Measurements from ENCODE around the gene TCF21. TPM values are rescaled to one million over a fixed set of nuclear protein-coding genes. Genes with fewer than 3 reads are reported as not detected.
"Not testable (repeated sequence)": the region's sequence is repeated elsewhere in the genome, so short reads cannot be mapped to it uniquely, and the experiment has no call there.

The TCF21 gene
- total RNA-seq, 1 donor from 2014 or later: 4.1 TPM

DNA sequence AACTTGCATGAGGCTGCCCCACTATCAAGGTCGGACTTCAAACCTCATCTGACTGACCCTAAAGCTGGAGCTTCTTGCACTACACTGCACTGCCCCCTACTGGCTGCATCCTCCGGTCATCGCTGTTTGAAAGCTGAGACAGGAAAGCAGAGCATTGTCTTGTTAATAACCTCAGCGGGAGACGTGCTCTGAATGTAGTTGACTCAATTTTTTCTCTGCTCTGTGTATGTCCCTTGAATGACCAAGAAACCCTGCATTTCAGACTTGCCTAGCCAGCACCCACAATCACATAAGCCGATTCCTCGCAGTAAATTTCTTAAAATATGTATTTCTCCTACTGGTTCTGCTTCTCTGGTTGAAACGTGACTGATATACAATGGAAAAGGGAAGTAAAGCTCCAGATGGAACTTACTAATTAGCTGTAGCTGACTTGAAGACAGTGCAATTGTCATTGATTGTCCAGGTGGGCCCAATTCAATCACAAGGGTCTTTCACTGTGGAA is 27.8 kb downstream of the TCF21 start:
- peak; percentile 94 for ATAC-seq (ENCODE audit: poor library complexity)
- intact Hi-C loops (cut with DNase I): no loop called here

DNA sequence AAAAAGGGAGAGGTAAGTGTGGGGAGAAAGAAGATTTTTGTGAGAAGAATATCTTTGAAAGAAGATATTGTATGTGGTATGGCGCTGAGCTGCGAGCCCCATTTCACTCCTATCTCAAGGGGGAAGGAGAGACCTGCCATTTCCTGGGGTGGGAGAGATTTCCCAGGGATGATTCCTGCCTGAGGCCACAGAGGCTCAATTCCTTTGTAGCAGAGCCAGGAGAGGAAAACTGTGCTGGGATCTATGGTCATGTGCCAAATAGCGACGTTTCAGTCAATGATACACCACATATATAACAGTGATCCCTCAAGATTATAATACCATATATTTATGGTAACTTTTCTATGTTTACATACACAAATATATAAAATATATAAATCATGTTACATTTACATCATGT is 28.9 kb downstream of the TCF21 start:
- intact Hi-C loops (cut with DNase I): loop anchor here (2.0 kb wide), 1 partner anchor 351 kb away; no protein-coding TSS in a partner anchor
- no peak for ATAC-seq (ENCODE audit: poor library complexity)
- no peak for DNase-seq

More for the DNA sequence above, 27.8 kb downstream of the TCF21 start:
- peak; percentile 93 for DNase-seq

DNA sequence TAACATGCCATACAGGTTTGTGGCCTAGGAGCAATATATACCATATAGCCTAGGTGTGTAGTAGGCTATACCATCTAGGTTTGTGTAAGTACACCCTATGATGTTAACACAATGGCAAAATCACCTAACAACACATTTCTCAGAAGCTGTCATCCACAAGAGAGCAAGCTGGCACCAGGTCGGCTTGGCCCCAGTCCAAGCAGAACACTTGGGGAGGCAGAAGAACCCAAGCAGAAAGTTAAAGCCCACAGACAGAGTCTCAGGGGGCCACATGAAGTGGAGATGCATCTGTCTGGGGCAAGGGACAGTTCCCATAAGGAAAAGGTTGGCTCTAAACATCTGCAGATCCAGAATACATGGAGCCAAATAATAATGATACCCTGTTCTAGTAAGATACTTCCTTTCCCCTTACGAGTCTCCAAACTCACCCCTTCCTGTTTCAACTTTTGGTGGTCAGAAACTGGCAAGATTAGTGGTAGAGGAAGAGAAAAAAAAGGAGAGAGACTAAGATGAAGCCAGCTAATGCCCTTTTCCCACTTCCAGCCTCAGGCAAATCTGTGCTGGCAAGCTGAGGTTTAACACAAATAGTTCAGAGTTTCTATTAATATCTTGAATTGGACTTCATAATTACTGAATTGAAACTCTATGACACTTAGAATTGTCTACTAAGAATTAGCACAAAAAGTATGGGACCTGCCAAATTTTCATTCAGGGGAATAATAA is 29.5 kb downstream of the TCF21 start:
- no peak for ATAC-seq (ENCODE audit: poor library complexity)
- DNase-seq: no peak
- intact Hi-C loops (cut with DNase I): loop anchor here (2.0 kb wide), 1 partner anchor 352 kb away; no protein-coding TSS in a partner anchor

DNA sequence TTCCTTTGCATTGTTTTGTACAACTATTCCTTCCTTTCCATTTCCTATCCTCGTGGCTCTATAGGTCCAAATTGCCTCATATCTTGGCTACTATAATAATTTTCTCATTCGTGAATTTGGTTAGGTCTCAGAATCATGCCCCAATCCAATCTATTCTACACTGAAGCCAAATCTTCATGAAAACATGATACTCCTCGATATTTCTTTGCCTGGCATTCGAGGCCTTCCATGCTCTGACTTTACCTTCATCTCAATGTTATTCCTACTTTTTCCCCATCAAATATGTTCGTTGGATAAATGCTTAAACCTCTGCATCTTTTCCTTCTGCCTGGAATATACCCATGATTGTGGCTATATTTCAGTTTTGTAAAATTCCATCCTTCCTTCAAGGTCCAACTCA is 30.4 kb downstream of the TCF21 start:
- no peak for DNase-seq
- ATAC-seq (ENCODE audit: poor library complexity): no peak
- intact Hi-C loops (cut with DNase I): loop anchor here (2.0 kb wide), 1 partner anchor 353 kb away; no protein-coding TSS in a partner anchor

DNA sequence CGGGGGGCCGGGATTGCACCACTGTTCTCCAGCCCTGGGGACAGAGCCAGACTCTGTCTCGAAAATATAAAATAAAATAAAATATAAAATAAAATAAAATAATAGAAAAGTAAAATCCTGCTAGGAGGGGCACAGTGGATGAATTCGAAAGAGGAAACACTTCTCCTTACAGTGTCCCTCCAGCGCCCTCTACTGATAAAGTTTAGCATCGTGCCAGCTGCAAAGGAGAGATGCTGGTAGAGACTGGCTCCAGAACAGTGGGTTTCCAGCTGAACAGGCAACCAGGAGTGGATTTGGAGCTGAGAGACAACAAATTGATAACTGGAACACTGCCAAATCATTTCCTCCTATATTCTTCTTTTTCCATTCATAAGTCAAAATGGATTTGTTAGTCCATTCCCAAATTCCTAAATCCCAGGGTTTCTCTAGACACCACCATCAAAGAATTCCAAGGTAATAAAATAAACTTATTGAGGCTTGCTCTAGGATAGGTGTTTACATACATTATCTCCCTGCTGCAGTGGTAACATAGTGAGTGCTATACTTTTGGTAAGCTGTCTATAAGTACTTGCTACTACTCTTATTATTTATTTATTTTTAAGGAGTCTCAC is 32.4 kb downstream of the TCF21 start:
- ATAC-seq (ENCODE audit: poor library complexity) (peak; percentile 73), DNase-seq (peak; percentile 86)
- intact Hi-C loops (cut with DNase I): loop anchor here (10.0 kb wide), 1 partner anchor 143 kb away; no protein-coding TSS in a partner anchor

DNA sequence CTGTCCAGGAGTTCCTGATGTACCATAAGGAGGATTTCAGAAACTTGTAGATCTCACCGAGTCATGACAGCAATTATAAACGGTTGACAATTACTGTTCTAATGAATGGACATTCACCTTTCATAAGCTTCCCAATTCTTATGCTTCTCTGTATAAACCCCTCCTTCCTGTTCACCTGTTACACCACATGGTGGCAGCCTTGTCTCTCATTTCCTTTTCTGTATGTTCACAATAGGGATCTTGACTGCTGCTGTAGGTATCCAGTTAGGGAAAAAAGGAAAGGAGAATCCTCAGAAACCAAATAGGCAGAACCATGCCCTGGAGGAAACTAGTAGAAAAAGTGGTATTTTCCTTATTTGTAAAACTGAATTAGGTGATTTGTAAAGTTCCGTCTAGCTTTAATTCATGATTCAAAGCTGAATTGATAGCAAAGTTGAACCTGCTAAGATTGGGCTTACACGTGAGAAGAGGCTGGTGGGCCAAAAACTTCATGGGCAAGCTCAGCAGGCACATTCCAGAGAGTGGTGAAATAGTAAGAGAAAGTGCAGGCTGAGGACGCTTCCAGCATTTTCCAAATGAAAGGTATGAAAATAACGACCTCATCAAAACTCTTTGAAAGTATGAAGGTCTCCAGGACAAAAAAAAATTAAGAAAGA is 35.2 kb downstream of the TCF21 start:
- intact Hi-C loops (cut with DNase I): loop anchor here (2.0 to 10.0 kb wide), 2 partner anchors 141 to 173 kb away; no protein-coding TSS in a partner anchor
- DNase-seq (no peak), ATAC-seq (ENCODE audit: poor library complexity) (peak; percentile 93)

DNA sequence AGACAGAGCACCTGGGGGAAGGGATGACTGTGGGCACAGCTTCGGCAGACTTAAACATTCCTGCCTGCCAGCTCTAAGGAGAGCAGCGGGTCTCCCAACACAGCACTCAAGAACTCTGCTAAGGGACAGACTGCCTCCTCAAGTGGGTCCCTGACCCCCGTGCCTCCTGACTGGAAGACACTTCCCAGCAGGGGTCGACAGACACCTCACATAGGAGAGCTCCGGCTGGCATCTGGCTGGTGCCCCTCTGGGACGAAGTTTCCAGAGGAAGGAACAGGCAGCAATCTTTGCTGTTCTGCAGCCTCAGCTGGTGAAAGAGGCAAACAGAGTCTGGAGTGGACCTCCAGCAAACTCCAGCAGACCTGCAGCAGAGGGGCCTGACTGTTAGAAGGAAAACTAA is 42.3 kb downstream of the TCF21 start:
- intact Hi-C loops (cut with DNase I); ATAC-seq (ENCODE audit: poor library complexity); DNase-seq: not testable (repeated sequence)

DNA sequence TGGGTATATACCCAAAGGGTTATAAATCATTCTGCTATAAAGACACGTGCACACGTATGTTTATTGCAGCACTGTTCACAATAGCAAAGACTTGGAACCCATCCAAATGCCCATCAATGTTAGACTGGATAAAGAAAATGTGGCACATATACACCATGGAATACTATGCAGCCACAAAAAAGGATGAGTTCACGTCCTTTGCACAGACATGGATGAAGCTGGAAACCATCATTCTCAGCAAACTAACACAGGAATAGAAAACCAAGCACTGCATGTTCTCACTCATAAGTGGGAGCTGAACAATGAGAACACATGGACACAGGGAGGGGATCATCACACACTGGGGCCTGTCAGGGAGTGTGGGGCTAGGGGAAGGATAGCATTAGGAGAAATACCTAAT is 47.4 kb downstream of the TCF21 start:
- ATAC-seq (ENCODE audit: poor library complexity); DNase-seq; intact Hi-C loops (cut with DNase I): not testable (repeated sequence)

DNA sequence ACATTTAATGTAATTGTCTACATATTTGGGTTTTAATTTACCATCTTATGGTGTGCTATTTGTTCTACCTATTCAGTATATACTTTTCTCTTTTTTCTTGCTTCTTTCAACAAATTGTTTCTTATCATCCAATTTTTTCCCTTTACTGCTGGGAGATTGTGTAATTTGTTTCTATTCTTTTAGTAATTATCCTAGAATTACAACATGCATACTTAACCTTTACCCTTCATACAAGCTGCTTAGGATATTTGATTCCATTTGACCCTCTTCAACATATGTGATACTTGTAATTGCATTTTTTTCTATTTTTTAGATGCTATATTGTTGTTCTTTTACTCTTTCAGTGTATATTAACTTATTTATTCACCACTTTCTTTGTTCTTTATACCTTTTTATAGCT is 49.0 kb downstream of the TCF21 start:
- no peak for DNase-seq
- intact Hi-C loops (cut with DNase I): no loop called here
- ATAC-seq (ENCODE audit: poor library complexity): no peak

DNA sequence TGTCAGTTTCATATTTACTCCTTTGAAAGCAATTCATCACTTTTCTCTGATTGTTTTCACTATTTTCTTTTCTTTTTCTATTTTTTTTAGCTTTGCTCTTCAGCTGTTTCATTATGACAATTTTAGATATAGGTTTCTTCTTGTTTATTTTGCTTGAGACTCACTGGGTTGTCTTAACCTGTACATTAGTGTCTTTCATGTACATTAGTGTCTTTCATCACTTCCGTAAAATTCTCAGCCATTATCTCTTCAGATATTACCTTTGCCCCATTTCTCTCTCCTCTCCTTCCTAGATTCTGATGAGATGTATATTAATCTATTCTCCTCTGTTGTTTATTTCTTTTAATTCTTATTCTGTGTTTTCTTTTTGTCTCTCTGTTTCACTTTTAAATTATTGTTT is 49.6 kb downstream of the TCF21 start:
- DNase-seq (no peak), ATAC-seq (ENCODE audit: poor library complexity) (no peak)
- intact Hi-C loops (cut with DNase I): no loop called here

DNA sequence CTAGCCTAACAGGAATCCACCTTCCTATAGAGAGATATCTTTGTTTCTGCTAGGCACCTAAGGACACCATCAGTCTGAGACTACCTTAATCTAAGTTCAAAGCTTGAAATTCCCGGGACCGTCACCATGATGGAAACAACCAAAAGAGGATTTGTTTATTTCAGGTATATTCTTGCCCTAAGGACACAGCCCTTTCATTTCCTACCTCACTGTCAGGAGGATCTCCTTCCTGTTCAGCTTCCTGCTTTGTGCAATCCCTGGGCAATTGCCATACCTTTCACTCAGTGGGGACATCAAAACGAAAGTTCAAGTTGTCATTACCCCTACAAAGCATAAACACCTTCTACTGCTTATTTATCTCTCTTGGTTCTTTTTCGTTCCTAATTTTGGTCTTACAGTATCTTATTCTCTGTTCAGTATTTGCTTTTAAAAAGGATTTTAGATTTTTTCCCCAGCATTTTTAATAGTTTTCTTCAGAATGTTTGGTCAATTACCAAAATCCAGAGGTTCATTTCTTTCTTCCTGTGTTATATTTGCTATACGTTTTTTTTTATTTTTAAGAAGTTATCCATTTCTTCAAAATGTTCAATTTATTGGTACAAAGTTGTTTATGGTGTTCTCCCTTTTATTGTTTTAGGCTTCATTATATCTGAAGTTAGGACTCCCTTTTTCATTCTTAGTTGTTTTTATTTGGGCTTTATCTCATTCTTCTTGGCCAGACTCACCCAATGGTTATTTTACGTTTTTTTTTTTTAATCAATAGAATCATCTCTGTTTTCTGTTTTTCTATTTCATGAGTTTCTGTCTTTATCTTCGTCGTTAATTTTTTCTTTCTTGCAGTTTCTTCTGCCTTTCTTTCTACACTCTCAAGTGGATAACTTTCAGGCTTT is 51.1 kb downstream of the TCF21 start:
- intact Hi-C loops (cut with DNase I): no loop called here
- DNase-seq (no peak), ATAC-seq (ENCODE audit: poor library complexity) (no peak)

Other genes with a start within 250 kb of the TCF21 start
- gene TBPL1, start 64.1 kb downstream of the TCF21 start, total RNA-seq: 13.4 TPM
- 14.4 TPM for gene SLC2A12, start 163.5 kb downstream of the TCF21 start, total RNA-seq

Measured in Right ventricle myocardium superior (tissue), 1 donor.